HG03066 (cell line): ENCODE results near the gene CPSF4L.
"Not testable (repeated sequence)": the region's sequence is repeated elsewhere in the genome, so short reads cannot be mapped to it uniquely, and the experiment has no call there.

Source experiments
- ATAC-seq: cut with Tn5 transposase; IDR thresholded peaks from one replicate; pipeline ENCODE4 v1.9.1; 2021; ENCODE audit warnings: low read depth; ENCODE audit not compliant: unreplicated experiment

CPSF4L gene

GRCh38 chr17:73261617-73261951 is at the start of gene CPSF4L:
TSS of gene CPSF4L (minus strand) at chr17:73261880. CDS start at chr17:73261818, 62 bp downstream.
- no peak for ATAC-seq

GRCh38 chr17:73311428-73311780 is 49.7 kb upstream of the CPSF4L start:
- peak; percentile 8 for ATAC-seq

- ATAC-seq = no peak
Observed at GRCh38 chr17:73309727-73310596, 48.3 kb upstream of the CPSF4L start.

- ATAC-seq = not testable (repeated sequence)
Observed at GRCh38 chr17:73308959-73309358, 47.3 kb upstream of the CPSF4L start.

GRCh38 chr17:73308017-73308823 is 46.5 kb upstream of the CPSF4L start:
- ATAC-seq = no peak

- ATAC-seq = no peak
Observed at GRCh38 chr17:73307130-73307529, 45.5 kb upstream of the CPSF4L start.

- no peak for ATAC-seq
Observed at GRCh38 chr17:73305845-73306836, 44.5 kb upstream of the CPSF4L start.

GRCh38 chr17:73304971-73305812 is 43.5 kb upstream of the CPSF4L start:
- no peak for ATAC-seq

GRCh38 chr17:73304438-73304837 is 42.8 kb upstream of the CPSF4L start:
- no peak for ATAC-seq

- no peak for ATAC-seq
Observed at GRCh38 chr17:73302189-73302588, 40.5 kb upstream of the CPSF4L start.

- no peak for ATAC-seq
Observed at GRCh38 chr17:73301369-73301768, 39.7 kb upstream of the CPSF4L start.

GRCh38 chr17:73300392-73300791 is 38.7 kb upstream of the CPSF4L start:
- no peak for ATAC-seq

- no peak for ATAC-seq
Observed at GRCh38 chr17:73297934-73298861, 36.5 kb upstream of the CPSF4L start.

- no peak for ATAC-seq
Observed at GRCh38 chr17:73293480-73293911, 31.8 kb upstream of the CPSF4L start.

GRCh38 chr17:73293031-73293430 is 31.4 kb upstream of the CPSF4L start:
- no peak for ATAC-seq

- no peak for ATAC-seq
Observed at GRCh38 chr17:73292031-73292531, 30.4 kb upstream of the CPSF4L start.

- peak; percentile 90 for ATAC-seq
Observed at GRCh38 chr17:73291260-73291801, 29.7 kb upstream of the CPSF4L start.
